GM23338 (cell line): ENCODE results near the gene AANAT.

Experiments
- CREB1 ChIP-seq: fragments of 250-450 bp; sonication (Bioruptor Pico); IDR thresholded peaks from 2 replicates; pipeline ENCODE4 v1.5.0; 2020; ENCODE audit warnings: low read depth, mild to moderate bottlenecking, moderate library complexity
- CTCF ChIP-seq, 2 experiments: fragments of 200-600 bp in 1 of 2; sonication (generic) in 1 of 2; conservative IDR thresholded peaks; 2 replicates each; pipeline versions ENCODE4 v1.5.1 to v1.6.1; 2016 to 2017; ENCODE audit warnings: antibody characterized with exemption in 2 of 2, low read depth in 2 of 2, mild to moderate bottlenecking in 2 of 2, moderate library complexity in 1 of 2
- EZH2 ChIP-seq: fragments of 200-600 bp; sonication (generic); IDR thresholded peaks from one replicate; pipeline ENCODE4 v1.8.0; 2017; ENCODE audit warnings: antibody characterized with exemption, mild to moderate bottlenecking, low read depth; ENCODE audit not compliant: unreplicated experiment
- EZH2phosphoT487 ChIP-seq: fragments of 200-600 bp; sonication (generic); IDR thresholded peaks from one replicate; pipeline ENCODE4 v1.8.1; 2018; ENCODE audit warnings: antibody characterized with exemption; ENCODE audit not compliant: unreplicated experiment
- JUNB ChIP-seq: IDR thresholded peaks from one replicate; pipeline ENCODE4 v1.6.1; 2016; ENCODE audit warnings: antibody characterized with exemption; ENCODE audit not compliant: unreplicated experiment
- NANOG ChIP-seq: IDR thresholded peaks from 2 replicates; pipeline ENCODE4 v1.6.1; 2016; ENCODE audit warnings: antibody characterized with exemption, borderline replicate concordance
- POLR2AphosphoS5 ChIP-seq: IDR thresholded peaks from 2 replicates; pipeline ENCODE4 v1.6.1; 2016; ENCODE audit warnings: antibody characterized with exemption, low read depth
- REST ChIP-seq: IDR thresholded peaks from one replicate; pipeline ENCODE4 v1.6.1; 2018; ENCODE audit warnings: antibody characterized with exemption; ENCODE audit not compliant: unreplicated experiment
- STAT1 ChIP-seq: IDR thresholded peaks from one replicate; pipeline ENCODE4 v1.6.1; 2016; ENCODE audit warnings: antibody characterized with exemption; ENCODE audit not compliant: unreplicated experiment
- ZNF331 ChIP-seq: fragments of 250-450 bp; sonication (Bioruptor Pico); IDR thresholded peaks from 2 replicates; pipeline ENCODE4 v1.5.0; 2020; ENCODE audit warnings: low read depth, mild to moderate bottlenecking, moderate library complexity

- TF ChIP-seq CTCF (conservative IDR thresholded peaks at IDR 0.05; ENCODE audit: low read depth in 2 of 2): peak; percentile 92 to 97
- TF ChIP-seq EZH2: no peak
- TF ChIP-seq REST: no peak
- TF ChIP-seq POLR2AphosphoS5: no peak
- TF ChIP-seq ZNF331 (CRISPR knock-in tag): no peak
- TF ChIP-seq EZH2phosphoT487: no peak
- TF ChIP-seq STAT1: no peak
- no peak for TF ChIP-seq JUNB
- TF ChIP-seq NANOG: no peak
- no peak for TF ChIP-seq CREB1
These were observed 39.3 kb downstream of the AANAT start for GRCh38 chr17:76506408-76507345.
